Stromal cell of bone marrow (primary cell): Measurements from ENCODE around the gene LHFPL6.

ENCODE experiments used
- DNase-seq: peaks from one replicate; pipeline ENCODE4 v3.0.0-alpha.2; 2012; ENCODE audit warnings: low read depth

Gene LHFPL6

GRCh38 chr13:39306639-39307589, 296.1 kb downstream of the LHFPL6 start:
- no peak for DNase-seq

GRCh38 chr13:39302820-39303219, 300.2 kb downstream of the LHFPL6 start:
- no peak for DNase-seq

GRCh38 chr13:39298951-39299350, 304.0 kb downstream of the LHFPL6 start:
- no peak for DNase-seq

- DNase-seq = no peak
Observed at GRCh38 chr13:39297664-39298171, 305.3 kb downstream of the LHFPL6 start.

GRCh38 chr13:39297023-39297422, 306.0 kb downstream of the LHFPL6 start:
- DNase-seq = no peak

- DNase-seq = no peak
Observed at GRCh38 chr13:39296193-39296592, 306.8 kb downstream of the LHFPL6 start.
